Activated naive CD4-positive, alpha-beta T cell treated with anti-CD3 and anti-CD28 coated beads, Interleukin-2, amount 10 ng/mL, durations not matched to agents 7 days and 5 days (primary cell): ENCODE measurements around the gene MYO1F.
A peak's percentile ranks its signal among the peaks of the same experiment; 100 is the strongest.
"Not testable (repeated sequence)": the region's sequence is repeated elsewhere in the genome, so short reads cannot be mapped to it uniquely, and the experiment has no call there.

Source experiments
- CTCF ChIA-PET: fragments of 350-600 bp; sonication (Branson Sonifier 250); formaldehyde crosslinking; loops from one replicate; lab custom pipeline; 2021; ENCODE audit warnings: antibody characterized with exemption; lab: Charles Lee
- DNase-seq: peaks from one replicate; pipeline ENCODE4 v3.0.0-alpha.2; 2020
- H3K27ac Mint-ChIP-seq: one replicate; pipeline ENCODE4 v1.8.0; 2021; ENCODE audit warnings: mild to moderate bottlenecking, moderate library complexity, mixed read lengths
- H3K27me3 Mint-ChIP-seq: one replicate; pipeline ENCODE4 v1.8.0; 2021; ENCODE audit warnings: mild to moderate bottlenecking, mixed read lengths
- H3K36me3 Mint-ChIP-seq: one replicate; pipeline ENCODE4 v1.8.0; 2021; ENCODE audit warnings: mixed read lengths
- H3K4me1 Mint-ChIP-seq: one replicate; pipeline ENCODE4 v1.8.0; 2021; ENCODE audit warnings: mixed read lengths
- H3K4me3 Mint-ChIP-seq: one replicate; pipeline ENCODE4 v1.8.0; 2021; ENCODE audit warnings: mild to moderate bottlenecking, moderate library complexity, mixed read lengths
- H3K9me3 Mint-ChIP-seq: one replicate; pipeline ENCODE4 v1.8.0; 2021; ENCODE audit warnings: mixed read lengths

Gene MYO1F

DNA sequence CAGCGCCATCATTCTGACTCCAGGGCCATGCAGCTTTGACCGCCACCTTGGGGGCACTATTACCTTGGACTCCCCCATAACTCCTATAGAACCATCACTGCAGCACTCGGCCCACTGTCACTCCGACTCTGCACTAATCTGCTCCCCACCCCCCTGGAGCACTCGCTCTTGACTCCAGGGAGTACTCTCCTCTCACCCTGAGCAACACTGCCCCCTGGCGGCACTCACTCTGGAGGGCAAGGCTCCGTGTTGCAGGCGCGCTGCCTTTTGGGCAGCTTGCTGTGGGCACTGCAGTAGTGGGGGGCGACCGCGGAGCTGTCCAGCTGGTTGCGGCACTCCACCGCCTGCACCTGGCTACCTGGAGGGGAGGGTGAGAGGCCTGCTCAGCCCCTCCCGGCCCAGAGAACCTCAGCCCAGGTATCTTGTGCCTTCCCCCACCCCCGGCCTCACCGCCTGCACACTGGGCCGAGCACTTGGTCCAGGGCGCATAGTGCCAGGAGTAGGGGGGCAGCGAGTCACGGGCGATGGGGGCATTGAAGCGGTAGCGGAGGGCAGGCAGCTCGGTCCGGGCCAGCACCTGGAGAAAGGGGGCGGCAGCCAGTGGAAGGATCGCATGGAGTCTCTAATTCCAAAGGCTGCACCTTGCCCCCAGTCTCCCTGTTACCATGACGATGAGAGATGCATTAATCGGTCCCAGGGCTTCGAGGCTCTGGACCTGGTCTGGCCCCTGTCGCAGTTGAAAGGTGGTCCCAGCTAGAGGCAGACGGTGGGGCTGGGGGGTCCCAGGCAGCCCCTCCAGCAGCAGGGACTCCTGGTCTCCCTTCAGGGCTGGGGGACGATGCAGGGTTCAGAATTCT is 8.9 kb upstream of the MYO1F start:
- peak; percentile 74 for DNase-seq
- no peaks in the 10 kb centered on the region for H3K36me3 Mint-ChIP-seq
- peaks cover 19% of the 10 kb centered on the region for H3K27me3 Mint-ChIP-seq
- CTCF ChIA-PET = interaction anchor here (0.7 to 2.0 kb wide), 6 partner anchors 9 to 232 kb away, joined by 3 to 10 read pairs (median 6); partner anchors contain the start of genes MARCHF2 and MYO1F
- no peak overlapping the region for H3K27ac Mint-ChIP-seq
- H3K4me1 Mint-ChIP-seq = no peaks in the 10 kb centered on the region
- no peak overlapping the region for H3K4me3 Mint-ChIP-seq
- no peaks in the 10 kb centered on the region for H3K9me3 Mint-ChIP-seq

DNA sequence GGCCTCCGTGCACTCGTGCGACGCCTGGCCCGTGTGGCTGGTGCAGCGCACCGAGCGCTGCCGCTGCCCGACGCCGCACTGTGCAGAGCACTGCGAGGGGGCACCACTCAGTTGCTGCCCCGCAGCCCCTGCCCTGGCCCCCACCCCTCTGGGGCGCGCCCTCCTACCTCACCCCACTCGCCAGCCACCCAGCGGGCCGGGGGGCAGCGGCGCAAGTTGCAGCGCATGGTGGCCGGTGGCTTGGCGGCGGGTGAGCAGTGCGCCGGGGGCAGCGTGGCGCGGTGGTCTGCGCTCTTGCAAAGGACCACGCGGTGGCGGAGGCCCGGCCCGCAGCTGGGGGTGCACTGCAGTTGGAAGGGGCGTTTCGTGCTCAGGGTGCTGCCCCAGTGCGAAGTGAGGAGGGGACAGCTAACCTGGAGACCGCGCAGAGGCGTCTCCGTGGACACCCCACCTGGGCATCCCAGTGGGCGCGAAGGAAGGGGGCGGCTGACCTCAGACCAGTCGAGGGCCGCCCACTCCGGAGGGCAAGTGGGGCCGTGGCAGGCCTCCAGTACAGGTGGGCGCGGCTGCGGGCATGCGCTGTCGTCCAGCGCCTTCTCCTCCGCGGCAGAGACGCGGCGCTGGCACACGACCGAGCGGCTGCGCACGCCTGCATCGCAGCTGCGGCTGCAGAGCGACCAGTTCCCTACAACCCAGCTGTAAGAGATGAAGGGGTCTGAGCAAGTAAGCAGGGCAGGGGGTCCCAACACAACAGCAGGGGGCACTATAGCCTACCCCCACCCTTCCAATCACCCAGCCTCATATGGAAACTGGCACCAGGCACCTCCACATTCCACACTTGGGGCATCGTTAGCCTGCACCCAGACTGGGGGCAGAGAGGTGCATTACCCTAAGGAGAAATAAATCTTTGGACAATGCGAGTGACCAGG is 8.0 kb upstream of the MYO1F start:
- peaks cover 5% of the 10 kb centered on the region for H3K4me1 Mint-ChIP-seq

DNA sequence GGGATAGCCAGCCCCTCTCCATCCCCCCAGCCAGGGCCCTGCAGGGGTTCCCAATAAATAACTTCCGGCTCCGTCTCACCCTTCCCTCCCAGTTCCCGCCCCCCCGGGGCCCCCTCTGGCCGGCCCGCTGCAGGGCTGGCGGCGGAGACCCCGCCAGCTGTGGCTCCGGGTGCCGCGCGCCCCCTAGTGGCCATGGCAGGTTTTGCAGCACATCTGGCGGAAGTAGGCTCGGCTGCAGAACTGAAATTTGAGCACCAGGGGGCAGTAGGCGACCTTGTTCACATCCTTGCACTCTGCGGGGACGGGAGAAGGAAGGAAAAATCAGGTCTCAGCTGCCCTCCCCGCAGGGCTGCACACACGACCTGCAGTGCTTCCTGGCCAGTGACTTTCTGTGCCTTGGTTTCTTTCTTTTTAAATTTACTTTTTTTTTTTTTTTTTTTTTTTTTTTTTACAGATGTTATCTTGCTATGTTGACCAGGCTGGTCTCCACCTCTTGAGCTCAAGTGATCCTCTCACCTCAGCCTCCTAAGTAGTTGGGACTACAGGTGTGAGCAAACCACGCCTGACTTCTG is 3.6 kb upstream of the MYO1F start:
- DNase-seq = peak; percentile 89
- Mint-ChIP-seq H3K36me3 (peaks cover 17% of the 10 kb centered on the region), H3K4me1 (peaks cover 45% of the 10 kb centered on the region), H3K9me3 (no peaks in the 10 kb centered on the region), H3K27me3 (peaks cover 7% of the 10 kb centered on the region), H3K27ac (no peak overlapping the region), H3K4me3 (no peak overlapping the region)
- CTCF ChIA-PET = interaction anchor here (0.6 to 6.4 kb wide), 30 partner anchors 11 to 280 kb away, joined by 3 to 82 read pairs (median 4); partner anchors contain the start of gene ZNF414

More for the DNA sequence above, 8.0 kb upstream of the MYO1F start:
- Mint-ChIP-seq H3K36me3 (no peaks in the 10 kb centered on the region), H3K27ac (no peak overlapping the region), H3K4me3 (no peak overlapping the region), H3K27me3 (peaks cover 14% of the 10 kb centered on the region), H3K9me3 (no peaks in the 10 kb centered on the region)
- CTCF ChIA-PET = interaction anchor here (0.9 to 2.0 kb wide), 5 partner anchors 9 to 231 kb away, joined by 3 to 10 read pairs (median 7); partner anchors contain the start of genes MARCHF2 and MYO1F
- DNase-seq = no peak

DNA sequence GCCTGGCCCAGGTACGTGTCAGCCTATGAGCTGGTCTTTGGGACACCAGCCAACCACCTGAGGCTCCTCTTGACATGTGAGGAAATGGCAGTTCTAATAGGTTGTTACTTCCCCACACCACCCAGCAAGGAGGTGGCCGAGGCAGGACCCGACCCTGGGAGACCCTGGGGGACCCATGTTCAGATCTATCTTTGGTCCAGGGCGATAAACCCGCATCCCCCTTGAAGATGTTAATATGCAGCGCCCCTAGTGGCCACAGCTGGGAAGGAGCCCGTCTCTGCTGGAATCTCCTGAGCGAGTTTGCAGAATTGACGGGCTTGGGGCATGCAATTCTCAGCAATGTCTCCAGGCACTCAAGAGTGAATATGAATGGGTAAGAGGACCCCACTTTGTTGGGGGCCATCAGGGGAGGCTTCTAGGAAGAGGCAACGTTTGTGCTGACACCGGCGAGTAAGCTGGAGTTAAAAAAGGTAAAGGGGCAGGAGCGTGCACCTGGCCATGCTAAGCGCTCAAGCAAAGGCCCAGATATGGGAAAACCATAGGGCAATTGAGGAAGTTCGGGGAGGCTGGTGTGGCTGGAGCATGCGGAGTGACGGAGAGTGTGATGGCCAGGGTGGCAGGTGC is 1.5 kb upstream of the MYO1F start:
- CTCF ChIA-PET = interaction anchor here (0.6 to 6.4 kb wide), 30 partner anchors 9 to 502 kb away, joined by 3 to 82 read pairs (median 6); partner anchors contain the start of genes MARCHF2 and ZNF414
- Mint-ChIP-seq H3K27ac (peak overlapping the region; percentile 79), H3K4me3 (peak overlapping the region; percentile 60), H3K27me3 (peaks cover 7% of the 10 kb centered on the region), H3K36me3 (peaks cover 36% of the 10 kb centered on the region), H3K9me3 (peaks cover 5% of the 10 kb centered on the region), H3K4me1 (peaks cover 65% of the 10 kb centered on the region)
- DNase-seq = peak; percentile 89

DNA sequence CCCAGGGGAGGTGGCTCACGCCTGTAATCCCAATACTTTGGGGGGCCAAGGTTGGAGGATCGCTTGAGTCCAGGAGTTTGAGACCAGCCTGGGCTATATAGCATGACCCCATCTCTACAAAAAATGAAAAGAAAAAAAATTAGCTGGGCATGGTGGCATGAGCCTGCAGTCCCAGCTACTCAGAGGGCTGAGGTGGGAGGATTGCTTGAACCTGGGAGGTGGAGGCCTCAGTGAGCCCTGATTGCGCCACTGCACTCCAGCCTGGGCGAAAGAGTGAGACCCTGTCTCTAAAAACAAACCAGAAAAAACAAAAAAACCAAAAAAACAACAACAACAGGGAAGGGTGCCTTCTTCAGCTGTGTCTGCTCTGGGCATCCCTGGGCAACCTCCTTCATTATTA is 499 bp upstream of the MYO1F start:
- DNase-seq = no peak
- H3K27me3 Mint-ChIP-seq = peaks cover 7% of the 10 kb centered on the region
- peak overlapping the region; percentile 93 for H3K27ac Mint-ChIP-seq
- peaks cover 5% of the 10 kb centered on the region for H3K9me3 Mint-ChIP-seq
- peaks cover 44% of the 10 kb centered on the region for H3K36me3 Mint-ChIP-seq
- CTCF ChIA-PET = interaction anchor here (0.6 to 6.4 kb wide), 23 partner anchors 8 to 229 kb away, joined by 3 to 82 read pairs (median 7); partner anchors contain the start of genes MARCHF2 and ZNF414
- H3K4me1 Mint-ChIP-seq = peaks cover 75% of the 10 kb centered on the region
- peak overlapping the region; percentile 98 for H3K4me3 Mint-ChIP-seq

DNA sequence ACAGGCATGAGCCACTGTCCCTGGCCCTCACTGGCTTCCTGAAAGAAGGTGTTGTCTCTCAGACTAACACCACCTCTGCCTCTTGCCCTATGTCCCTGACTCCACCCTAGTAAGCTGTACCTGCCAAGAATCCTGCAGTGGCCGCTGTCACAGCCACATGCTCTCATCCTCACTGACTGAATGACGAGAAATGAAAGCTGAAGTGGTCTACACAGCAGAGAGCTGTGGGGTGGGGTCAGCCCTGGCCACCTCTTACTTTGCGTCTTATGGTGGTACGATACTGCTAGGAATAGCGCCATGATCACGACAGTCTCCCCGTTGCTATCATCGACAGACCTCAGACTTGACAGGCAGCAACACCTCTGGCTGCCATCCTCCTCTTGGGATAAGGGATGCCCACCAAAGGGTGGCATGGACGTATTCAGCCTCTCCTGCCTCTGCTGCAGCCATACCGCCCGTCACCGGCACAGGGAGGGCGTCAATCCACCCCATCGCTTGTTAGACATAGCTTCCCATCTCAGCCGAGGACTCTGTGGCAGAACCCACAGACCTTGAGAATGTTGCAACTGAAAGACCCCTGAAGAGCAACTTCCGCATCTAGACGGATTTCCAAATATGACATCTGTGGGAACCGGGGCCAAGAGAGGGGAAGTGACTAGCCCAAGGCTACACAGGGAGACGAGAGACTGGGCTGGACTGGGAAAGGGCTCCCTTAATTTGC is 809 bp downstream of the MYO1F start:
- Mint-ChIP-seq H3K4me1 (peaks cover 88% of the 10 kb centered on the region), H3K4me3 (peak overlapping the region; percentile 98), H3K36me3 (peaks cover 49% of the 10 kb centered on the region), H3K27me3 (peaks cover 7% of the 10 kb centered on the region), H3K9me3 (peaks cover 5% of the 10 kb centered on the region), H3K27ac (peak overlapping the region; percentile 93)
- CTCF ChIA-PET = interaction anchor here (0.9 to 6.4 kb wide), 8 partner anchors 10 to 223 kb away, joined by 3 to 50 read pairs (median 8); partner anchors contain the start of genes MARCHF2 and ZNF414
- peak; percentile 33 for DNase-seq

DNA sequence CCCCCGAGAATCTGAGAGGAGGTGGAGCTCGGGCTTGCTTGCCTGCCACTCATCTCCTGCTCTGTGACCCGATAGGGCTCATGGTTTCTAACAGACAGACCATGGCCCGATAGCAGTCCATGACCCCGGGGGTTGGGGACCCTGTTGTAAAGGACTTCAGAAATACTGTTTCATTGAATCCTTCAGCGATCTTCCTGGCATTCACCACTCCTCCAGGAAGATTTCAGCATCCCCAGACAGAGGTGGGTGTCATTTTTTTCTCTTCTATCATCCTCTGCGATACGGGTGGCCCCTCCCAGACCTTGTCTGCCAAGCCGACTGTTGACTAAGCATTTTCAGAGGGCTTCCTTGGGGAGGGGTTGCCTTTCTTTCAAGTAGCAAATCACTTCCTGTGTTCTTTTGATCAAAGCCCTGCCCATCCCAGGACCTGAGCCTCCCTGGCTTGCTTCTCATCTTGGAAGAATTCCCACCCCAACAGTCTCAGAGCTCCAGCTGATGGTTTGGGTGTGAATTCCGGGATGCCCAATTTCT is 1.7 kb downstream of the MYO1F start:
- Mint-ChIP-seq H3K9me3 (peaks cover 5% of the 10 kb centered on the region), H3K4me3 (peak overlapping the region; percentile 98), H3K4me1 (peaks cover 95% of the 10 kb centered on the region), H3K27me3 (peaks cover 7% of the 10 kb centered on the region), H3K27ac (peak overlapping the region; percentile 93), H3K36me3 (peaks cover 55% of the 10 kb centered on the region)
- CTCF ChIA-PET = interaction anchor here (0.9 to 6.3 kb wide), 4 partner anchors 11 to 162 kb away, joined by 3 to 50 read pairs (median 7); partner anchors contain the start of genes MARCHF2 and ZNF414
- peak; percentile 70 for DNase-seq

DNA sequence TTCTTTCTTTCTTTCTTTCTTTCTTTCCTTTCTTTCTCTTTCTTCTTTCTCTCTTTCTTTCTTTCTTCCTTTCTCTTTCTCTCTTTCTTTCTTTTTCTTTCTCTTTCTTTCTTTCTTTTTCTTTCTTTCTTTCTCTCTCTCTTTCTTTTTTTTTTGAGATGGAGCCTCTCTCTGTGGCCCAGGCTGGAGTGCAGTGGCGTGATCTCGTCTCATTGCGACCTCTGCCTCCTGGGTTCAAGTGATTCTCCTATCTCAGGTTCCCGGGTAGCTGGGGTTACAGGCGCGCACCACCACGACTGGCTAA is 2.7 kb downstream of the MYO1F start:
- H3K9me3 Mint-ChIP-seq, CTCF ChIA-PET, DNase-seq, H3K27me3 Mint-ChIP-seq: not testable (repeated sequence)
- Mint-ChIP-seq H3K27ac (peak overlapping the region; percentile 98), H3K4me3 (peak overlapping the region; percentile 98), H3K4me1 (peaks cover 97% of the 10 kb centered on the region), H3K36me3 (peaks cover 57% of the 10 kb centered on the region)

DNA sequence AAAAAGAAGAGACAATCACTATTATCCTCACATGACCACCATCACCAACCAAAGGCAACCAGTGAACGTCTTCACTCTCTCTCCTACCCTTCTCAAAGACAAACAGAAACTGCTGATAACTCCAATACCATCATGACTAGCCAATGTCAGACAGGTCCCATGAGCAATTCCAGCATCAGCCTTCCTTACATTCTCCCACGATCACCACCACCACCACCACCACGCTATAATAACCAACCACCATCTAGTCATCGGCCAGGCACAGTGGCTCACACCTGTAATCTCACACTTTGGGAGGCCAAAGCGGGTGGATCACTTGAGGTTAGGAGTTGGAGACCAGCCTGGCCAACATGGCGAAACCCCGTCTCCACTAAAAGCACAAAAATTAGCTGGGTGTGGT is 3.9 kb downstream of the MYO1F start:
- H3K9me3 Mint-ChIP-seq = peaks cover 5% of the 10 kb centered on the region
- peaks cover 66% of the 10 kb centered on the region for H3K36me3 Mint-ChIP-seq
- peak overlapping the region; percentile 52 for H3K4me3 Mint-ChIP-seq
- H3K27ac Mint-ChIP-seq = peak overlapping the region; percentile 98
- no peak for DNase-seq
- no peaks in the 10 kb centered on the region for H3K27me3 Mint-ChIP-seq
- peaks cover 97% of the 10 kb centered on the region for H3K4me1 Mint-ChIP-seq
- CTCF ChIA-PET = no interaction called here

DNA sequence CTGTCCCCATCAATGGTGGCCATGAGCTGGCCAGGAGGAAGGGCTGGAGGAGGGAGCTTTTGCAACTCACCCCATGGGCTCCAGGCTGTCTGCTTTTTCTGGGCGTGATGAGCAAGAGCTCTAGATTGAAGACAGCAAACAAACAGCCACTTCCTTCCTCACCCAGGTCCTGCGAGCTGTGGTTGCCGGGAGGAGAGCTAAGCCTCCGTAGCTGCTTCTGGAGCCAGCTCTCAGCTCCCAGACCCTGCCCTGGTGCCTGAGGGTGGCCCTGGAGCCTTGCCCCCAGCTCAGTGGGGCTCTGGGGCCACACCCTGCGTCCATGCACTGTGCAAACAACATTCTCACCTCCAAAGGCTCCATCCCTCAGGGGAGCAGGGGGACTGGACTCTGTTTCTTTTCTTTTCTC is 6.2 kb downstream of the MYO1F start:
- peaks cover 67% of the 10 kb centered on the region for H3K36me3 Mint-ChIP-seq
- peaks cover 92% of the 10 kb centered on the region for H3K4me1 Mint-ChIP-seq
- H3K27ac Mint-ChIP-seq = peak overlapping the region; percentile 98
- H3K9me3 Mint-ChIP-seq = peaks cover 5% of the 10 kb centered on the region
- CTCF ChIA-PET = interaction anchor here (0.6 to 4.0 kb wide), 4 partner anchors 9 to 175 kb away, joined by 3 to 57 read pairs (median 3); partner anchors contain the start of gene MYO1F
- peak overlapping the region; percentile 68 for H3K4me3 Mint-ChIP-seq
- H3K27me3 Mint-ChIP-seq = no peaks in the 10 kb centered on the region
- DNase-seq = peak; percentile 80

DNA sequence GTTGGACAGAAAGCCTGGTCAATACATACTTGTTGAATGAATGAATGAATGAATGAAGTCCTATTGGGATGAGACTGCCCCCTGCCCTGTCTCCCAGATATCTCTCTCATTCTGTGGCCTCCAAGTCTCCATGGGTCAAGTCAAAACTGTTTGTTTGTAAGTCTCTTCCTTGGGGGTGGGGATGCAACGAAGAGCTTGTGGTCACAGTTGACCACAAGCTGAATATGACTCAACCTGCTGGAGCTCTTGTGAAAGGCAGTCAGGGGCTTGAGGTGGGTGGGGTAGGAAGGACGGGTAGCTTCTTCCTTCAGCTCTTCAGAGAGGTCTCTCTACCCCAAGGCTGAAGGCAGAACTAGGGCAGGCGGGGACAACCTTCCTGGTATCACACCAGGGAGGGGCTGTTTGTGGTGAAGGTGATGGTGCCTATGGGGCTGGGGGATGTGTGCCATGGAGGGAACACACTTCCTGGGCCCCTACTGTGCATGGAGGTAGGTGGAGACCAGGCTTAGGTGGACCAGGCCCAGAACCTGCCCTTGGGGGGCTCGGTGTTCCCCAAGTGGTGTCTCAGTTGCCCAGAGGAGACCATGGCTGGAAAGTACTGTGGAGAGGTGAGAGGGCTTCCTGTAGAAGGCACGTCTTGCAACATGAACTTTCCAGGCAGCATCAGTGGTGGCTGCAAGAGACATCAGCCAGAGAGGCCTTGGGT is 8.0 kb downstream of the MYO1F start:
- CTCF ChIA-PET = interaction anchor here (0.6 to 4.0 kb wide), 5 partner anchors 11 to 56 kb away, joined by 3 to 57 read pairs (median 4); partner anchors contain the start of genes MYO1F and ZNF414
- peaks cover 59% of the 10 kb centered on the region for H3K36me3 Mint-ChIP-seq
- peaks cover 5% of the 10 kb centered on the region for H3K9me3 Mint-ChIP-seq
- peak overlapping the region; percentile 68 for H3K4me3 Mint-ChIP-seq
- peak overlapping the region; percentile 98 for H3K27ac Mint-ChIP-seq
- DNase-seq = peak; percentile 86
- H3K4me1 Mint-ChIP-seq = peaks cover 89% of the 10 kb centered on the region
- H3K27me3 Mint-ChIP-seq = no peaks in the 10 kb centered on the region
